MM.1S (cell line): Measurements from ENCODE around the gene ENOPH1.

Source experiments
- CTCF ChIP-seq: fragments of 300-600 bp; sonication (generic); IDR thresholded peaks from 2 replicates; pipeline ENCODE4 v1.5.1; 2016; ENCODE audit warnings: antibody characterized with exemption, low read length, mixed read lengths
- EZH2 ChIP-seq: fragments of 300-600 bp; sonication (generic); optimal IDR thresholded peaks from 2 replicates; pipeline ENCODE3; 2017; ENCODE audit warnings: low read depth, mild to moderate bottlenecking, antibody characterized with exemption, low read length, mixed read lengths
- EZH2phosphoT487 ChIP-seq: fragments of 300-600 bp; sonication (generic); IDR thresholded peaks from 2 replicates; pipeline ENCODE4 v1.6.1; 2018; ENCODE audit warnings: antibody characterized with exemption, low read length

GRCh38 chr4:82508806-82509428 lies 78.5 kb downstream of the ENOPH1 start:
- TF ChIP-seq CTCF (no peak), EZH2phosphoT487 (no peak), EZH2 (no peak)
